Effector CD4-positive, alpha-beta T cell (primary cell): ENCODE measurements around the gene KAT2A.
A peak's percentile ranks its signal among the peaks of the same experiment; 100 is the strongest.

Experiments
- DNase-seq: peaks from one replicate; pipeline ENCODE4 v3.0.0-alpha.2; 2020

The KAT2A gene

GRCh38 chr17:42090964-42091790, 30.0 kb downstream of the KAT2A start:
- DNase-seq: no peak

- no peak for DNase-seq
These were observed 32.4 kb downstream of the KAT2A start for GRCh38 chr17:42088736-42089135.

- no peak for DNase-seq
These were observed 33.1 kb downstream of the KAT2A start for GRCh38 chr17:42087736-42088705.

- no peak for DNase-seq
These were observed 34.0 kb downstream of the KAT2A start for GRCh38 chr17:42087042-42087701.

GRCh38 chr17:42081516-42082129, 39.5 kb downstream of the KAT2A start:
- DNase-seq: no peak

- DNase-seq: no peak
These were observed 41.6 kb downstream of the KAT2A start for GRCh38 chr17:42079541-42079940.

GRCh38 chr17:42078396-42079043, 42.6 kb downstream of the KAT2A start:
- no peak for DNase-seq

- no peak for DNase-seq
These were observed 43.4 kb downstream of the KAT2A start for GRCh38 chr17:42077755-42078154.

GRCh38 chr17:42076797-42077559, 44.2 kb downstream of the KAT2A start:
- DNase-seq: no peak

- no peak for DNase-seq
These were observed 45.4 kb downstream of the KAT2A start for GRCh38 chr17:42075789-42076188.

GRCh38 chr17:42072323-42073187, 48.6 kb downstream of the KAT2A start:
- DNase-seq: no peak

- DNase-seq: no peak
These were observed 49.4 kb downstream of the KAT2A start for GRCh38 chr17:42071810-42072209.

GRCh38 chr17:42068979-42069378, 52.2 kb downstream of the KAT2A start:
- no peak for DNase-seq

GRCh38 chr17:42067371-42068091, 53.6 kb downstream of the KAT2A start:
- DNase-seq: peak; percentile 67

GRCh38 chr17:42065201-42065600, 56.0 kb downstream of the KAT2A start:
- DNase-seq: no peak
